ENCODE data around the gene SEMA5B.

SEMA5B gene

GRCh38 chr3:122960652-122961051, 66.9 kb downstream of the SEMA5B start:
- no peak overlapping the region for H3K4me3 ChIP-seq (ENCODE audit: low read depth, low read length)
- TF ChIP-seq CTCF (IDR thresholded peaks at IDR 0.05; ENCODE audit: borderline replicate concordance, insufficient read depth, low read depth, low read length): no peak

DNA sequence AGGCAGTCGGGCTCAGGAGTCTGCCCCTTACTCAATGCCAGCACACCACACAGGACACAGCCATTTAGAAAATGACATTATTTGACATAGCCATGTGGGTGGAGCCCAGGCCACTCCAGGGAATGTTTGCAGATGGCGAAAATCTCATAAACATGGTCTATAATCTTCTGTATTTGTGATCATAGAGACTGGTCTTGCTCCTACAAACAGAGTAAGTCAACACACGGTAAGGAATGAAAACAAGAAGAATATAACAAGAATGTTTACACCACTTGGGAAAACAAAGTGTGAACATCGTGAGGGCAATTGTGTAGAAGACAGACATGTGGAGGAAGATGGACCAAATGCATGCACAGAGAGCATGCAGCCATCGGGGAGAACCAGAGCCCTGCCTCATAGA, 68.2 kb downstream of the SEMA5B start:
- no peak for TF ChIP-seq CTCF (IDR thresholded peaks at IDR 0.05; ENCODE audit: borderline replicate concordance, insufficient read depth, low read depth, low read length)
- no peak overlapping the region for H3K4me3 ChIP-seq (ENCODE audit: low read depth, low read length)

DNA sequence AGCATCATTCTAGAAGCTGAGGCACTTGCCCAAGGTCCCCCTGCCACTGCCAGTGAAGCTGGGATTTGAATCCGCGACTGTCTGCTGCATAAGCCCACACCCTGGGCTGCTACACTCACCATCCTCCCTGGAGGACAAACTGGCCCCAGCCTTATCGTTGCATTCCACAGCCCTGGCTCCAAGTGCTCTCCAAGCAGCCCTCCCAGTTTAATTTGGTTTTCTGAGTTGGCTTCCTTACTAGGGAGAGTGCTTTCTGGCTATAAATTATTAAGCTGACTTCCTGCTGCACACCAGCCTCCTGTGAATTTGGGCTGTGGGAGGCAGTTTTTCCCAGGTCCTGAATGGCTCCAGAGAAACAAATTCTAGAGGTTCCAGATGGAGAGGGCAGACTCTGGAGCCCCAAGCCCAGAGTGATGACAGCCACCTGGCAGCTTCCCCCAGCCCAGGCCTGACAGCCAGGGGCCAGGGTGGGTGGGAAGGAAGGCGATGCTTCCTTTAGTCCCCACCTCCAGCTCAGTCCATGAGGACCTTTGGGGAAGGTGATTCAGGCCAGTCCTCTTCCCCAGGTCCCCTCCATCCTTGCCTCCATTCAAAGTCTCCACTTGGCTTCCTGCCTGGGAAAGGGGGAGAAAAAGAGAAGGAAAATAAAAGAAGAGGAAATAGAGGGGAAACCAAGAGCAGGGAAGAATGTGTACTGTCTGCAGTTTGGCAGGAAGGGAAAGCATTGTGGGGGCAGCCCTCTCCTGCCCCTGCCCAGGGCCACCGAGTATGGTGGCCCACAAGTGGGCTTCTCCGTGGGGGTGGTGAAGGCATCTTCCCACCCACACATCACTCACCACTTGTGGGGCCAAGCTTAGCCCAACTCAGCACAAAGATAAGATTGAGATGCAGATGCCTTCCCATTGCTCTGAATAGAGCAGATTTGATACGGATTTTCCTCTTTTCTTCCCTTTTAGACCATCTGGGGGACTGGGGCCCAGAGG, 69.6 kb downstream of the SEMA5B start:
- no peak for TF ChIP-seq CTCF (IDR thresholded peaks at IDR 0.05; ENCODE audit: borderline replicate concordance, insufficient read depth, low read depth, low read length)
- H3K4me3 ChIP-seq (ENCODE audit: low read depth, low read length): no peak overlapping the region

- H3K4me3 ChIP-seq (ENCODE audit: low read depth, low read length): no peak overlapping the region
- TF ChIP-seq CTCF (IDR thresholded peaks at IDR 0.05; ENCODE audit: borderline replicate concordance, insufficient read depth, low read depth, low read length): no peak
These were observed 70.7 kb downstream of the SEMA5B start for GRCh38 chr3:122956693-122957455.

GRCh38 chr3:122955916-122956692, 71.5 kb downstream of the SEMA5B start:
- no peak for TF ChIP-seq CTCF (IDR thresholded peaks at IDR 0.05; ENCODE audit: borderline replicate concordance, insufficient read depth, low read depth, low read length)
- no peak overlapping the region for H3K4me3 ChIP-seq (ENCODE audit: low read depth, low read length)

DNA sequence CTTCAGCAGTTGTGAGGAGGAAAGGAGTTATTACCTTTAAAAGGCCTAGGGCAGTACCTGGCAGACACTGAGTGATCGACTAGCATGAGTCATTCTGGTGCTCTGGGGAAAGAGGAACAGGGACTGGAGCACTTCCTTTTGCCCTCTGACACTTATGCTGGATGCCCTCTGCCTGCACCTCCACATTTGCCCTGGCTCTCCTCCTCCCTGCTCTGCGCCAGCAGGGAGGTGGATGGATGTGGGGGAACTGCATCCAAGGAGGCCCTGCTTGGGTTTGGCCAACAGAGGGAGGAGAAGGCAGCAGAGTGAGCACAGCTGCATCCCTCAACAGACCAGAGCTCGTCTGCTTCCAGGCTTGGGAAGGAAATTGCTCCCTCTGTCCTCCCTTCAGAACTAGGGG, 75.0 kb downstream of the SEMA5B start:
- H3K4me3 ChIP-seq (ENCODE audit: low read depth, low read length): no peak overlapping the region
- TF ChIP-seq CTCF (IDR thresholded peaks at IDR 0.05; ENCODE audit: borderline replicate concordance, insufficient read depth, low read depth, low read length): no peak
